ENCODE results near the gene PHF2.

DNA sequence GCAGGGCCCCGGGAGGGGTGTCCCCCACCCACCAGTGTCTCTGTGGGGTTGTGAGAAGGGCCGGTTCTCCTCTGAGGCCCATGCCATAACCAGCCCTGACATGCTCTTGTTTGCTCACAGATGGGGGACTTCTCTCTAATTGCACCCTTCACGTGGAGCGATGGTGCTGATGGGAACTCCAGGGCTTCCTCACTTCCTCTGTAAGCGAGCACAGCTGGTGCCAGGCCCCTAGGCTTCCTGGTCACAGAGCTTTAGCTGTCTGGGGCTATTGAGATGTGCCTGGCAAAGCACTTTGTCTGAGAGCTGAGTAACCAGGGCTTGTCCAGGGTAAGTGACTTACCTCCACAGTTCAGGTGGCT is 36.4 kb downstream of the PHF2 start:
- TF ChIP-seq POLR2A (IDR thresholded peaks at IDR 0.05): no peak
- TF ChIP-seq, protein P1, sequence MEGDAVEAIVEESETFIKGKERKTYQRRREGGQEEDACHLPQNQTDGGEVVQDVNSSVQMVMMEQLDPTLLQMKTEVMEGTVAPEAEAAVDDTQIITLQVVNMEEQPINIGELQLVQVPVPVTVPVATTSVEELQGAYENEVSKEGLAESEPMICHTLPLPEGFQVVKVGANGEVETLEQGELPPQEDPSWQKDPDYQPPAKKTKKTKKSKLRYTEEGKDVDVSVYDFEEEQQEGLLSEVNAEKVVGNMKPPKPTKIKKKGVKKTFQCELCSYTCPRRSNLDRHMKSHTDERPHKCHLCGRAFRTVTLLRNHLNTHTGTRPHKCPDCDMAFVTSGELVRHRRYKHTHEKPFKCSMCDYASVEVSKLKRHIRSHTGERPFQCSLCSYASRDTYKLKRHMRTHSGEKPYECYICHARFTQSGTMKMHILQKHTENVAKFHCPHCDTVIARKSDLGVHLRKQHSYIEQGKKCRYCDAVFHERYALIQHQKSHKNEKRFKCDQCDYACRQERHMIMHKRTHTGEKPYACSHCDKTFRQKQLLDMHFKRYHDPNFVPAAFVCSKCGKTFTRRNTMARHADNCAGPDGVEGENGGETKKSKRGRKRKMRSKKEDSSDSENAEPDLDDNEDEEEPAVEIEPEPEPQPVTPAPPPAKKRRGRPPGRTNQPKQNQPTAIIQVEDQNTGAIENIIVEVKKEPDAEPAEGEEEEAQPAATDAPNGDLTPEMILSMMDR (IDR thresholded peaks at IDR 0.05): no peak
